ENCODE results near the gene XPR1.

DNA sequence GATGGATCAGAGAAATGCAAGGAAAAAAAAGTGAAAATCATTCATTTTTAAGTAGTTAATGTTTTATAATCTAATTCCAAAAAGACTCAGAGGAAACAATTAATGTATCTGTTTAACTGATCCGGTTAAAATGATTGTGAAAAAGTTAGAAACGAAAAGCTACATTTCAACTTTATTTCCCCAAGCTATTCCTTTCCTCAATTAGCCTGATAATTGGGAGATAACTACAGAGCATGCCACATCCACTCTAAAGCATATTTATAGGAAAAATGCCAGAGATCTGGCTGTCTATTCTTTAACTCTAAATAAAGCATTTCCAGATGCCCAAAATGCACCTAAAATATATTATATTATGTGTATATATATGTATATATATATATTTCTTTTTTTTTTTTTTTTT is 35.9 kb upstream of the XPR1 start:
- TF ChIP-seq, protein P1, sequence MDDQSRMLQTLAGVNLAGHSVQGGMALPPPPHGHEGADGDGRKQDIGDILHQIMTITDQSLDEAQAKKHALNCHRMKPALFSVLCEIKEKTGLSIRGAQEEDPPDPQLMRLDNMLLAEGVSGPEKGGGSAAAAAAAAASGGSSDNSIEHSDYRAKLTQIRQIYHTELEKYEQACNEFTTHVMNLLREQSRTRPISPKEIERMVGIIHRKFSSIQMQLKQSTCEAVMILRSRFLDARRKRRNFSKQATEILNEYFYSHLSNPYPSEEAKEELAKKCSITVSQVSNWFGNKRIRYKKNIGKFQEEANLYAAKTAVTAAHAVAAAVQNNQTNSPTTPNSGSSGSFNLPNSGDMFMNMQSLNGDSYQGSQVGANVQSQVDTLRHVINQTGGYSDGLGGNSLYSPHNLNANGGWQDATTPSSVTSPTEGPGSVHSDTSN (IDR thresholded peaks at IDR 0.05; ENCODE audit: insufficient replicate concordance, low read depth, low read length): no peak
- TF ChIP-seq RFX5 (IDR thresholded peaks at IDR 0.05; ENCODE audit: low read depth, low read length) (no peak), ZNF622 (IDR thresholded peaks at IDR 0.05) (no peak), POLR2A (IDR thresholded peaks at IDR 0.05; ENCODE audit: low read depth, low read length) (no peak), CREB1 (IDR thresholded peaks at IDR 0.05; ENCODE audit: low read depth) (no peak), FOXK2 (IDR thresholded peaks at IDR 0.05) (no peak)
- TF ChIP-seq, protein P2, sequence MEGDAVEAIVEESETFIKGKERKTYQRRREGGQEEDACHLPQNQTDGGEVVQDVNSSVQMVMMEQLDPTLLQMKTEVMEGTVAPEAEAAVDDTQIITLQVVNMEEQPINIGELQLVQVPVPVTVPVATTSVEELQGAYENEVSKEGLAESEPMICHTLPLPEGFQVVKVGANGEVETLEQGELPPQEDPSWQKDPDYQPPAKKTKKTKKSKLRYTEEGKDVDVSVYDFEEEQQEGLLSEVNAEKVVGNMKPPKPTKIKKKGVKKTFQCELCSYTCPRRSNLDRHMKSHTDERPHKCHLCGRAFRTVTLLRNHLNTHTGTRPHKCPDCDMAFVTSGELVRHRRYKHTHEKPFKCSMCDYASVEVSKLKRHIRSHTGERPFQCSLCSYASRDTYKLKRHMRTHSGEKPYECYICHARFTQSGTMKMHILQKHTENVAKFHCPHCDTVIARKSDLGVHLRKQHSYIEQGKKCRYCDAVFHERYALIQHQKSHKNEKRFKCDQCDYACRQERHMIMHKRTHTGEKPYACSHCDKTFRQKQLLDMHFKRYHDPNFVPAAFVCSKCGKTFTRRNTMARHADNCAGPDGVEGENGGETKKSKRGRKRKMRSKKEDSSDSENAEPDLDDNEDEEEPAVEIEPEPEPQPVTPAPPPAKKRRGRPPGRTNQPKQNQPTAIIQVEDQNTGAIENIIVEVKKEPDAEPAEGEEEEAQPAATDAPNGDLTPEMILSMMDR (IDR thresholded peaks at IDR 0.05 in 2 of 3, conservative IDR thresholded peaks at IDR 0.05 in 1 of 3; ENCODE audit: control insufficient read depth in 2 of 3, extremely low read depth in 1 of 3, insufficient read depth in 1 of 3, low read depth in 3 of 3, low read length in 3 of 3): no peak
